Suprapubic skin (tissue), 4 donors: ENCODE results near the gene DZIP1L.

ENCODE experiments used
- CTCF ChIP-seq, 2 donors: fragments of 200-600 bp in 1 of 2; fragments of 450-650 bp in 1 of 2; sonication (generic) in 1 of 2; IDR thresholded peaks; one replicate each; pipeline ENCODE4 v1.5.1; 2016 to 2019; ENCODE audit warnings: antibody characterized with exemption in 2 of 2, mild to moderate bottlenecking in 1 of 2, moderate library complexity in 1 of 2
- EP300 ChIP-seq: sonication (generic); formaldehyde crosslinking; IDR thresholded peaks from one replicate; pipeline ENCODE4 v1.6.1; 2017; ENCODE audit warnings: antibody characterized with exemption
- POLR2A ChIP-seq, 2 donors: fragments of 450-650 bp; IDR thresholded peaks; one replicate each; pipeline ENCODE4 v1.6.1; 2017; ENCODE audit warnings: antibody characterized with exemption in 2 of 2, mild to moderate bottlenecking in 2 of 2, moderate library complexity in 2 of 2
- POLR2AphosphoS5 ChIP-seq, 3 donors: sonication (generic); formaldehyde crosslinking; IDR thresholded peaks; one replicate each; pipeline ENCODE4 v1.6.1; 2017; ENCODE audit warnings: antibody characterized with exemption in 3 of 3

GRCh38 chr3:138137861-138138260 lies 22.5 kb upstream of the DZIP1L start:
- TF ChIP-seq CTCF (IDR thresholded peaks at IDR 0.05) (no peak), POLR2A (IDR thresholded peaks at IDR 0.05) (no peak), EP300 (no peak), POLR2AphosphoS5 (IDR thresholded peaks at IDR 0.05) (no peak)
